HG02884 (cell line): Measurements from ENCODE around the gene GNAI3.

Experiments
- ATAC-seq: cut with Tn5 transposase; IDR thresholded peaks from one replicate; pipeline ENCODE4 v1.9.1; 2021; ENCODE audit warnings: mild to moderate bottlenecking, moderate library complexity; ENCODE audit not compliant: unreplicated experiment

GNAI3 gene

DNA sequence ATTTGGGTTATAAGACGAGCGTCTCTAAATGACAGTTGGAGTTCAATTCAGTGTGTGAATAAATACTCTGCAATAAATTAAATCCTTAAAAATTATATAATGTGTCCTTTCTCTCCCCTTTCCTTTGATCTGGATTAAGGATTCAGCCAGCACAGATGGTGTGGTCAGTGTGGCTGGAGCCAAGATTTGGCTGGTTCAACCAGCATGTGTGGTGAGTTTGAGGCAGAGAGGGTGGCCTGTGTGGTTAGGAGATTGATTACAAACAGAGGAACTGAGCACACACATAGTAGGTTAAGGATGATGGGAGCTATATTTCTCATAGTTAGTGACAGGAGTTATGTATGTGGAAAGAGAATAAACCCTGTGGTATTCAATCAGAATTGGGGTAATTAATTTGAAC is 24.7 kb upstream of the GNAI3 start:
- no peak for ATAC-seq

DNA sequence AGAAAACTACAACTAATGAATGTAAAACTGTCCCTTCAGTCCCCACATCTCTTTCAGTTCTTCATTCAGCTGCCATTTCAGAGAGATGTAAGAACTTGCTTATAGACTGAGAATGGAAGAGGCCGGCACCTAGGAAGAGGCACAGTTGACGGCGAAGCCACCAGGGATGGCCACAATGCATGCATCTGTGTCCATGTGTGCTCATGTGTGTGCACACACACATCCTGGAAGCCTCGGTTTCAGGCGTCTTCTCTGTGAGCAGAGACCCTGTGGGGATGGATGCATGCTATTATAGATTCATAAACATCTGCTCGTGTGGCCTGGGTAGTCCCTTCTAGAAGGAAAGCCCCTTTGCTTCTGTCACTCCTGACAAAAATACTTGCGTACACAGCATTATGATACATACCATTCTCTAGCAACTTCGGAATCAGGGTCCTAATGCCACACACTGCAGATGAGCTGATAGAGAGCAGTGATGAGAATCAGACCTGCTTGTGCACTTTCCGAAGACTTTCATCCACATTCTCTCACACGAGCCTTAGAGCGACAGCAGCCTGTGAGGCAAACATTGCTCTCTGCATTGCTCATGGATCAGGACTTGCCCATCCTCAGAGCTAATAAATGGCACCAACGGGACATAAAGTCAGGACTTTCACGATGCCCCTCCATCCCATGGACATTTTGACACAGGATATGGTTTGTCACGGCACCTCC is 21.2 kb upstream of the GNAI3 start:
- no peak for ATAC-seq

DNA sequence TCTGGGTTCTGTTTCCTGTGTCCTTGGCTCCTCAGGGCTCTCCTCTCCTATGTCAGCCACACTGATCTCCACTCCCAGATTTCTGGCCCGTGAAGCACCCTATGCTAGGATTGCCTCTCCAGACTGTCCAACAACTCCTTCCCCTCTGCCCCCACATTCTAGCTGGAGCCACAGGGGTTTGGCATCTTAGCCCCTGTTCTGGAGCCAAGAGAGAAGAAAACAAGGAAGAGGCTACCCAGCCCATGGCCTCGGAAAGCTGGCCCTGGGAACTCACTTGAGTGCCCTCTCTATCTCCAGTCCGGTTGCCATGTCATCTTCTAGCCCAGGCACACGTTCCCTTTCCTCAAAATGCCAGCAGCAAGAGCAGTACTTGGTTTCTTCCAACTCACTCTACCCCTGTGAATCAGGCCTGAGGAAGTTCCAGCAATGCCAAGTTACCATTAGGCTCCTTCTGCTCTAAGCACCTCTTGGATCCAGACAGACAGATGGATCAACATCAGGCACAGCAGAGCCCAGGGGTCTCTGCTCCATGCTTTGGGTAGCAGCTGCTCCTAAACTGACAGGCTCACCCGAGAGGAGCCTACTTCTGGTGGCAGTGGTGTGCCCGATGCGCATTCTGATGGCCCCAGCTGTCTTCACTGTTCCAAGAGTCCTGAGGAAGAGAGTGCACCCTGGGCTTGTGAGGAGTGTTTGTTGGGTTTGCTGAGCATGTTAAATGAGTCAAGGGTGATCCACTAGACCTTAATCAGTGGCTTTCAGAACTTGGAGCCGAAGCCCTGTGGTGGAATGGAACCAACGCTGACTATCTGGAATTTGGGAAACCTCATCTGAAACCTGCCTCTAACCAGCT is 20.3 kb upstream of the GNAI3 start:
- no peak for ATAC-seq

DNA sequence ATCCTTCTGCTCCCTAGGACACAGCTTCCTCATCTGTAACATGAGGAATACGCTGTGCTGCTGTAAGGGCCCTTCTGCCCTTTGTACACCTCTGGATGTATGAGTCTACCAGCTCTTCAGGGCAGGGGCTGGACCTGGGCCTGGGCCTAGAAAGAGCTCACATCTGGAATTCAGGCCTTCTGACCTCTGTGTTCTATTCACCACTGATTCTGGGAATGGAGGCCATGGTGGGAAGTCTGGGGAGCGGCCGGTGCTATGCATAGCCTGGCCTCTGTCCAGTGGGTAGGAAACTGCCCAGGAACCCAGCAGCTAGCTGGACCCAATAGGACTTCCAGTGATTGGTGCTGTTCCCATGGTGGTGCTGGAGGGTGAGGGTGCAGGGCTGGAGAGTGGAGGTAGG is 19.7 kb upstream of the GNAI3 start:
- ATAC-seq: no peak

DNA sequence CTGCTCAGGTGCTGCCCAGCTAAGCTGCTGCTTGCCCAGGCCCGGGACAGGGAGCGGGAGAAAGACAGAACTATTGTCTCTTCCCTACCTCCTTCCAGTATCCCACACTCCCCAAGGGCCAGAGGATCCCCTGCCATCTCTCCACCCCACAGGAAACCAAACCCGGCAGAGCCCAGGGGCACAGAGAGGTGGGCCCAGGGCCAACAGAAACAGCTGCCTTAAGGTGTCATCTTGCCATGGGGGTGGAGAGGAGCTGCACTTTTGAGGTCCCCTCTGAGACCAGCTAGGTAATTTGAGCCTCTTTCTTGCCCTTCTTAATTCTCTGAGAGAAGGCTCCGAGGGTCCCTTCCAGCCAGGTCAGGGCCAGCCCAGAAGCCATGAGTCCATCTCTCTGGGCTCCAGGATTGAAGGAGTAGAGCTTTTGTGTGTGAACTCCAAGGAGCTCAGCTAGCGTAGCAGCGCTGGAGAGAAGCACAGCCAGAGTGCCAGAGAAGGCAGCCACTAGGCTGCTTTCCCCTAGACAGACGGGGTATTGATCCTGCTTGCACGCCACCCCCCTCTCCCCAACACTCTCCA is 18.4 kb upstream of the GNAI3 start:
- no peak for ATAC-seq

DNA sequence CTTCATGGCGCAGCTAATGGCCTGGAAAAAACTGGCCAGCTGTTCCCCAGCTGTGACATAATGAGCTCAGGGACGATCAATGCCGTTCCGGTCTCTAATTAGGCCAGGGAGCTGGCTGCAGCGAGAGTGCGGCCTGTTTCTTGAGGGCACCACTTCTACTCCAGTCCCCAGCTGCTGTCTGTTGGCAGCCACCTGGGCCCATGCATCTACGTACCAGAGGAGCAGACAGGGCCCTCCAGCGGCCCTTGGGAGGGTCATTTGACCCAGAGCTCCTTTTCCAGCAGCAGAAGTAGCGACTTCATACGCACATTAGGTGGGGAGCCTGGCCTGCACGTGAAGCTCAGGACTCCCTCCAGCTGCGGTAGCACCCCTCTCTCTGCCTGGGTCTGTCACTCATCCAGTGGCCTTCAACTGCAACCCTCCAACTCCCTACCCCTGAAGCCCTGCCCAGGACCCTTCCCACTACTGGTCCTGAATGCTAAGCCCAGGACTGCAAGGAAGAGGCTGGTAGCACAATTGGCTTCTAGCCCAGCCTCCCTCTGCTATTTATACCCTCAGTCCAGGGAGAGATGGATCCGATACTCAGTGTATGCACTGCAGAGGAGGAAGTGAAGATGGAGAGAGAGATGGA is 17.8 kb upstream of the GNAI3 start:
- no peak for ATAC-seq

DNA sequence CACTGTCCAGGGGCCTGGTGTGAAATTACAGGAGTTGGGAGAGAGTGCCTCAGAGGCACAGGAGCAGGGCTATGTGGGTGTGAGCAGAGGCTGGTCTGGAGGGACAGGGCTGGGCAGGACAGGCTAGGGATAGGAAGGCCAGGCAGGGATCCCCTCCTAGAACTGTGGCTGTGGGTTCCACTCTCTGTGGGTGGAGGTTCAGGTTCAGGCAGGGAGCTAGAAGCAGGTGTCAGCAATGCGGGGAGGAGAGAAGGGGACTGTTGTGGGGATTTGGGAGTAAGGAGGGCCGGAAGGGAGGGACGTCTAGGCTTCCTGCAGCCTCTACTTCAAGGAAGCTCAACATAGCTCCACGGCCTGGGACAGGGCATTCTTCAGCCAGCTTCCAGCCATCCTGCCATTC is 17.0 kb upstream of the GNAI3 start:
- ATAC-seq: no peak

DNA sequence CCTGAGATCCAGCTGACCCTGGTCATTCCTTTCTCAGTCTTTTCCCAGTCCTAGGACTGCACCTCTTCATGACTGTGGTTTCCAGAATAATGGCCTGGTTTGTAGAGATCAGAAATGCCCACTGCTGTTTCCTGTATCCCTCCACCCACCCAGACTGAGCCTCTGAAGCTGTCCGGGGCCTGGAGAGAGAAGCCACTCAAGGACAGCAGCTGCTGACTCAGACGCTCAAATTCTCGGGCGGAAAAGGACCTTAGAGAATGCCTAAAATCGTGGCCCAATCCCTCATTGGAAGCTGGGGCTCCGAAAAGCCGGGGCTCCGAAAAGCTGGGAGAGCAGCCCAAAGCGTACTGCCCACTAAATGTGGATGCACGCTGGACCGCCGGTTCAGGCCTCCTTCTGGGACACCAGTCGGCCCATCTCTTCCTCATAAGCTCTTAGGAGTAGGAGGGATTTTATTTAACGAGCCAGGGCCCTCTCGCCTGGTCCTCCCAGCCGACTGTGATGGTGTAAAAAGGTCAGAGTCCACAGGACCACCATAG is 16.5 kb upstream of the GNAI3 start:
- ATAC-seq: no peak

DNA sequence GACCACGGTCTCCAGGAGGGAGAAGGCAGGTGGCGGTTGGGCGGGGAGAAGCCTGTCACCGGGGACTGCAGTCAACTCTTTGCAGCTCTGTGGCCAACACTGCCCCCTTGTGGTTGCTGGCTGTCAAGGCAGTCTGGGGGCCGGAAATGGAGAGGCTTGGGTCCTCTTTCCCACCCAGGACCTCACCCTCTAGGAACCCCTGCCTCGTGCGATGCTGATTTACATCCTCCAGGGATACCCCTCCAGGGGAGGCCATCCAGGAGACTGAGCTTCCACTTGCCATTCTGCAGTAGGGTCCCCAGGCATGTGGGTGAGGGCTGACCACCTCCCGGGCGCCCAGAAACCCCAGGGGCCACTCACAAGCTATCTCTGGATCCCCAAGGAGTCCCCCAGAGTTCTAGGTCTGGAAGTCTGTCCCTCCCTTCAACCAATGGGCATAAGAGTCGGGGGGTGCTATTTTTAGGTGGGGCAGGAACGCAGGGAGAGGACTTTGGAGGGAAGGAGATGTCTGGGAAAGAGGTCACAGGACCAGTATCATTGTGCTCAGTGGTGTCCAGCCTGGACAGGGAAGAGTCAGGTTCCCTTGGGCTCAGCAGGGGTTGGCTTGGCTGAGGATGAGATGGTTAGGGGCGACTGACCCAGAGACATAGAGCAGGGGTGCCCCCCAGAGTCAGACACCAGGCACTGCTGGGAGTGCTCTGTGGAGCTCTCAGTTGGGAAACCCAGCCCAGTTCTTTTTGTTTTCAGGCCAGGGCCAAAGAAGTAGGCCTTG is 15.9 kb upstream of the GNAI3 start:
- peak; percentile 52 for ATAC-seq

DNA sequence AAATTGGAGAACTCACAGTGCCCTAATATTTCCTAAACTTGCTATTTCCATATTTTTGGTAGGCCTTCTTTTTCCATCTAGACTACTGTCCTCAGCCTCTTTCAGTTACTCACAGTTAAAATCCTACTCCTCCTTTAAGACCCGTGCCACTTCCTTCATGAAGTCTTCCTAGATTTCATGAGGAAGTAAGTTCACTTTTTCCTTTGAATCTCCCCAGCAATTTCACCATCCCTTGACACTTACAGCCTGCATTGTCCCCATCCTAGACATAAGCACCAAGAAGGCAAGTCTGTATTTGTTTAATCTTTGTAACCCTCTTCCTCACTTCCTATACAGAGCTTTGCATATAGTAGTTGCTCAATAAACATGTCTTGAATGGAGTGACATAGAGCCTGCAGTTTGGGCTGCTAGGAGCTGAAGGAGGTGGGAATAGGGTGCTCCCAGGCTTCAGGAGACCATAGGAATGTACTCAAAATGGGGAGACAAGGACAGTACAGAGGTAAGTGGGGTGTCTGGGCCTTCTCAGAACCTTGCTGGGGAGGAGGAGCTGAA is 14.0 kb upstream of the GNAI3 start:
- no peak for ATAC-seq

DNA sequence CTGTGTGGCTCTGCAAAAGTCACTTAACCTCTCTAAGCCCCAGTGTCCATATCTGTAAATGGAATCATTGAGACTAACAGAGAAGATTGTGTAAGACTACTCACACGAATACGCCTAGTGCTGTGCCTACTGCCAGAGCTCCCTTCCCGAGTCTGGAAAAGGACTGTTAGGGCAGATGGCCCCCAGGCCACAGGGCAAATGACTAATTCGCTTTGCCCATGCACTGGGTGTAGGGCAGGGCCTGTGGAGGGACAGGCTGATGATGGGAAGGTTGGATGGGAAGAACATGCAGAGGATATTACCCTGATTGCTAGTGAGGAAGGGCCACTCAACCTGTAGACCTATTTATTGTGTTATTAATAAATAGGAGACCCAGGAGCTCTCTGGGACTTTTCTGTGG is 12.9 kb upstream of the GNAI3 start:
- ATAC-seq: no peak

DNA sequence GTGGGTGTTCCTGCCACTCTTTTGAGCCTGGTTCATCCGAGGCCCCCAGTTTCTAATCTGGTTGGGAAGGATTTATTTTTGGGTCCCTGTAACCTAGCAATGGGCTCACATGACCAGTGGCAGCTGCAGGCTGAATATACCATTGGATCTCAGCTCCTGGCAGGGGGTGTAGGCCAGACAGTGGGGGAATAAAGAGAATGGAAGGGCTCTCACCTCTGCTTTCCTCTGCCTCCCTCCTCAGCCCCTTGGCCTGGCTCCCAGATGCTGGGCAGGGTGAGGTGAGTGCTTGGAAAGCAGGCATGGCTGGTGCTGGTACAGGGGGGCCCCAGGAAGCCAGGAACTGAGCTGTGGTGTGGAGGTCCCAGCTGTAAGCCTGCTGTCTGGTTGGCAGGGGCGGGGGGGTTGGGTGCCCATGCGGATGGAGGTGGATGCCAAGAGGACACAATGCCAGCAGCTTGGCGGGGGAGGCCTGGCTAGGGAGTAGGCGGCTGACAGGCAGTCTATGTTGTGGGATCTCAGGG is 12.4 kb upstream of the GNAI3 start:
- ATAC-seq: no peak

DNA sequence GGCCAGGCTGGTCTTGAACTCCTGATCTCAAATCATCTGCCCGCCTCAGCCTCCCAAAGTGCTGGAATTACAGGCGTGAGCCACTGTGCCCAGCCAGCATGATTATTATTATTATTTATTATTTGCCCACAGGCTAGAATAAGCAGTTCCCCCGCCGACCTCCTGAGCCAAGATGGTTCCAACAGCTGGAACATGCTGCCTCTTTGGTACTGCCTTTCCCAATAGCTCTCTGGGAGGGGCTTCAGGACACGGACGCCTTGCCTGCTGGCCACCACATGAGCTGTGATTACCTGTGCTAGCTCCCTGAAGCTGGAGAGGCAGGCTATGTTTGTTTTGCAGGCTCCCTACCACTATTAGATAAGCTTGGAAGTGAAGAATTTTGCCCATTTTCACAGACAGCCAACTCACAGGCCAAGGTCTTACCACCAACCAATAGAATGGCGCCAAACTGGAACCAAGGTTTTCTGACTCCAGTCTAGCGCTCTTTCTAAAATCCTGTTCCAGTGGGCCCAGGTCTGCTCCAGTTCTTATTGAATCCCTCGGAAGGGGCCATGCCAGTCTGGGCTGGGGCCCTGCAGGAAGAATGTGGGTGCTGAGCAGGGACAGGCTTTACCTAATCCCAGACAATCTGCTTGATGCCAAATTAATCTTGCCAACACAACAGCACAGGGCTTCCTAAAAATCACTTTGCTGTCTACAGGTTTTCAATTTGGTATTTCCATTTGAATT is 10.8 kb upstream of the GNAI3 start:
- ATAC-seq: no peak

DNA sequence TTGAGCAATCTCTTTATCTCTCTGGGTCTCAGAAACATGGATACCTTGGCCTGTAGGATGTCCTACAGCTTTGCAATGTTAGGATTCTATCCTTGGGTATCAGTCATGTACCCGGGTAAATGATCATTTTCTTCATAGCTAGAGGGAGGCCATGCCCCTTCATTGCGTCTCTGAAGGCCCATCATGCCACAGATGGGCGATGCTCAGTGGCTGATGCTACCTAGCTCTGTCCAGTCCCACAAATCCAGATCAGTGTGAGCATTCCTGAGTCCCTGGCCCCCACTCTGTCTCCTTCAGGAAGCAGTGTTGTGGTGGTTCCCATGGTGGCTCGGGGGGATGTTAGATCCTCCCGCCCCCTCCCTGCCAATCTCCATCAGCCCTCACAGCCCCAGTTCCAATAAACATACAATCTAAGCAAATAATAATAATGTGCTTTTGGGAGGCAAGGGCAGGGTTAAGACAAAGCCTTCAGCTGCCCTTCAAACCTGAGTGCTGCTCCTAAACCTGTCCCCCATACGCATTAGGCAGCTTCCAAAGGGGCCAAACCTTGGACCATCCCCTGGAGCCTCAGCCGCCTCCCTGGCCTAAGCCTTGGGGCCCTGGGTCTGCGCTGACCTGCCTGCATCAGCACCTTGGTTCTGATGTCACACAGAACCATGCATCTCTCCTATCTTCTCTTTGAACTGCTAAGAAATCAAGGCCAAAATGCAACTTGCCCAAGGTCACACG is 9.4 kb upstream of the GNAI3 start:
- ATAC-seq: no peak

DNA sequence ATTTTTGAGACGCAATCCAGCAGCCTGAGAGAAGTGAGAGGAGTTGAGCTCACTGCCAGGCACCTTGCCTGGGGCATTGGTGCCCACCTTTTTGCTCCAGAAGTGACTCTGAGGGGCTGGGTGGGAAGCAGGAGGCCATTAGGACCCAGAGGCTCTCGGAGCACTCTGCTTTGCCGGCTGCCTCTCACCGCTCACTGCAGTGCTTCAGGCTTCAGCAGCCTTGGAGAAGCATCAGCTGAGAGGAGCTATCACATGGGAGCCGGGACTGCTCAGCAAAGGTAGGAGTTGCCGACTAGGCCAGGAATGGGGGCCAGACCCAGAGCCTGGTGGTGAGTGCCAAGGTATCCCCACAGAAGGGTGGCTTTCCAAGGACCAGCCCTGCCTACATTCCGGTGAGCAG is 8.7 kb upstream of the GNAI3 start, which contains the start of gene GPR61:
GPR61 (plus strand) TSS at position 197 of the 400 bp plus-strand sequence. CDS start 3,151 bp downstream, outside the sequence.
- ATAC-seq: no peak

DNA sequence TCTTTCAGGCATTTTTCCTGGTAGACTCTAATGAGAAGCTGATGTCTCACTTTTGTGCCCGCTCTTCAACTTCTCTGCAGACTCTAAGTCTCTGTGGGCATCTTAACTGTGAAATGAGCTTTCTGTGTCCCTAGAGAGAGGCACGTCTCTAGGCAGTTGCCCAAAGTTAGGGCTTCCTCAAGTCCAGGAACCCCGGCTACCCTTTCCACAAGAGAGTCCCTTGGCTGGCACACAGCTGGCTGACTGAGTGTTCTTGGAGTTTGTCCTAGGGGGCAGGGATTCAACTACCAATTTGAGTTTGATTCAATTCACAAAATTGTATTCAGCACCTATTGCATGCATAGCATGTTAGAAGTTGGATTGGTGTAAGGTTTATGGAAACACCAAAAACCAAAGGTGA is 7.3 kb upstream of the GNAI3 start:
- no peak for ATAC-seq

DNA sequence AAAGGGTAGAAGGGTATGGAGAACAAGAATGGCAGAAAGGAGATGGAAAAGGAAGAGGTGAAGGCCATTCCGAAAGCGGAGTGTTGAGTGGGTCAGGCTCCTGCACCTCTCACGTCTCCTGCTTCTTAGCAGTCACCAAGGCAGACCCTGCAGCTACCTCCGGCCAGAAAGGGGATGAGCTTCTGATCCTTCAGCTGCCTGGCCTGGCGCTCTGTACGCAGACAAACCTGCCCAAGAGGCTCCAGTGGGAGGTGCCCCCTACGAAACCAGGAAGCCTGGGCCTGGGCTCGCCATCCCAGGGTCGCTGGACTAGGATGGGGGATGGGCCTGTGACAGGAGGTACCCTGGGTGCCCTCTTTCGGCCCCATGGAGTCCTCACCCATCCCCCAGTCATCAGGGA is 5.8 kb upstream of the GNAI3 start:
- ATAC-seq: no peak

DNA sequence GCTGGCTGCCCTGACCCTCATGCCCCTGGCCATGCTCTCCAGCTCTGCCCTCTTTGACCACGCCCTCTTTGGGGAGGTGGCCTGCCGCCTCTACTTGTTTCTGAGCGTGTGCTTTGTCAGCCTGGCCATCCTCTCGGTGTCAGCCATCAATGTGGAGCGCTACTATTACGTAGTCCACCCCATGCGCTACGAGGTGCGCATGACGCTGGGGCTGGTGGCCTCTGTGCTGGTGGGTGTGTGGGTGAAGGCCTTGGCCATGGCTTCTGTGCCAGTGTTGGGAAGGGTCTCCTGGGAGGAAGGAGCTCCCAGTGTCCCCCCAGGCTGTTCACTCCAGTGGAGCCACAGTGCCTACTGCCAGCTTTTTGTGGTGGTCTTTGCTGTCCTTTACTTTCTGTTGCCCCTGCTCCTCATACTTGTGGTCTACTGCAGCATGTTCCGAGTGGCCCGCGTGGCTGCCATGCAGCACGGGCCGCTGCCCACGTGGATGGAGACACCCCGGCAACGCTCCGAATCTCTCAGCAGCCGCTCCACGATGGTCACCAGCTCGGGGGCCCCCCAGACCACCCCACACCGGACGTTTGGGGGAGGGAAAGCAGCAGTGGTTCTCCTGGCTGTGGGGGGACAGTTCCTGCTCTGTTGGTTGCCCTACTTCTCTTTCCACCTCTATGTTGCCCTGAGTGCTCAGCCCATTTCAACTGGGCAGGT is 5.0 kb upstream of the GNAI3 start:
- no peak for ATAC-seq
